SK-N-SH (cell line): Measurements from ENCODE around the gene CLRN3. TPM values are rescaled to one million over a fixed set of nuclear protein-coding genes. Genes with fewer than 3 reads are reported as not detected.
A peak's percentile ranks its signal among the peaks of the same experiment; 100 is the strongest.

Source experiments
- CTCF ChIA-PET: fragments of 300-600, 350-600 bp; formaldehyde crosslinking; extraction: SDS; loops from one replicate; lab custom pipeline; 2021; lab: Yijun Ruan, JAX
- POLR2A ChIA-PET: fragments of 350-600 bp; sonication (Branson Sonifier 250); formaldehyde crosslinking; extraction: SDS; loops from one replicate; lab custom pipeline; 2020; ENCODE audit warnings: antibody characterized with exemption, inconsistent platforms; lab: Yijun Ruan, JAX
- DNase-seq: peaks from one replicate; pipeline ENCODE4 v3.0.0; 2012
- H2AFZ ChIP-seq: fragments of 200-600 bp; sonication (generic); 2 replicates; pipeline ENCODE4 v1.8.1; 2016; ENCODE audit warnings: antibody characterized with exemption, mild to moderate bottlenecking, low read depth
- H3F3A ChIP-seq: fragments of 200-600 bp; sonication (generic); replicated peaks from 2 replicates; pipeline ENCODE3; 2016; ENCODE audit warnings: antibody characterized with exemption, mild to moderate bottlenecking; ENCODE audit not compliant: insufficient read depth
- H3K27ac ChIP-seq, 2 experiments: fragments of 200-500 bp in 1 of 2; fragments of 200-600 bp in 1 of 2; sonication (Bioruptor generic) in 1 of 2; sonication (generic), shearing (Covaris generic) in 1 of 2; 2 replicates each; pipeline versions ENCODE4 v1.5.1 to v1.6.1; 2014 to 2016; ENCODE audit warnings: low read depth in 2 of 2, inconsistent platforms in 1 of 2, low read length in 1 of 2, mild to moderate bottlenecking in 1 of 2, mixed read lengths in 1 of 2
- H3K27me3 ChIP-seq: fragments of 200-600 bp; sonication (generic), shearing (Covaris generic); 2 replicates; pipeline ENCODE4 v1.6.1; 2016; ENCODE audit warnings: mixed run types; ENCODE audit not compliant: insufficient read depth
- H3K36me3 ChIP-seq, 2 experiments: fragments of 200-500 bp in 1 of 2; fragments of 200-600 bp in 1 of 2; sonication (Bioruptor generic) in 1 of 2; sonication (generic) in 1 of 2; replicated peaks in 1 of 2; 2 replicates each; pipeline versions ENCODE3 to v1.5.1; 2014 to 2016; ENCODE audit warnings: low read length in 1 of 2, mild to moderate bottlenecking in 1 of 2; ENCODE audit not compliant: insufficient read depth in 2 of 2, control insufficient read depth in 1 of 2
- H3K4me1 ChIP-seq, 2 experiments: fragments of 200-500 bp in 1 of 2; fragments of 200-600 bp in 1 of 2; sonication (Bioruptor generic) in 1 of 2; sonication (generic), shearing (Covaris generic) in 1 of 2; 2 replicates each; pipeline versions ENCODE4 v1.5.1 to v1.6.1; 2014 to 2016; ENCODE audit warnings: low read depth in 1 of 2, low read length in 1 of 2, mixed run types in 1 of 2; ENCODE audit not compliant: insufficient read depth in 2 of 2, control insufficient read depth in 1 of 2
- H3K4me2 ChIP-seq: fragments of 200-600 bp; sonication (generic), shearing (Covaris generic); 2 replicates; pipeline ENCODE4 v1.6.1; 2017; ENCODE audit warnings: mixed run types
- H3K4me3 ChIP-seq, 2 experiments: fragments of 200-500 bp in 1 of 2; fragments of 200-600 bp in 1 of 2; sonication (Bioruptor generic) in 1 of 2; sonication (generic), shearing (Covaris generic) in 1 of 2; 2 replicates each; pipeline versions ENCODE4 v1.5.1 to v1.8.1; 2014 to 2016; ENCODE audit warnings: low read depth in 2 of 2, inconsistent platforms in 1 of 2, low read length in 1 of 2, mild to moderate bottlenecking in 1 of 2, mixed read lengths in 1 of 2, moderate library complexity in 1 of 2
- H3K79me2 ChIP-seq: fragments of 200-600 bp; sonication (generic); 2 replicates; pipeline ENCODE4 v1.8.1; 2017; ENCODE audit warnings: mild to moderate bottlenecking; ENCODE audit not compliant: insufficient read depth
- H3K9ac ChIP-seq: fragments of 200-600 bp; sonication (generic); 2 replicates; pipeline ENCODE4 v1.6.1; 2017; ENCODE audit warnings: mixed run types
- H3K9me2 ChIP-seq: fragments of 200-600 bp; sonication (generic); 2 replicates; pipeline ENCODE4 v1.6.1; 2017; ENCODE audit warnings: mixed run types
- H3K9me3 ChIP-seq: fragments of 200-600 bp; sonication (generic); 2 replicates; pipeline ENCODE4 v1.6.1; 2017; ENCODE audit warnings: mixed run types, mild to moderate bottlenecking, moderate library complexity
- H4K20me1 ChIP-seq: fragments of 200-600 bp; sonication (generic); 2 replicates; pipeline ENCODE4 v1.6.1; 2017; ENCODE audit warnings: mild to moderate bottlenecking, mixed run types; ENCODE audit not compliant: insufficient read depth
- CHD2 ChIP-seq: fragments of 150-350 bp; IDR thresholded peaks from 2 replicates; pipeline ENCODE4 v1.6.1; 2018; ENCODE audit warnings: low read length; ENCODE audit not compliant: partially characterized antibody
- ELF1 ChIP-seq: IDR thresholded peaks from 2 replicates; pipeline ENCODE4 v1.4.0; 2012
- EP300 ChIP-seq, 2 experiments: IDR thresholded peaks; 2 replicates each; pipeline versions ENCODE4 v1.4.0 to v1.6.1; 2012; ENCODE audit warnings: borderline replicate concordance in 1 of 2, low read depth in 1 of 2, low read length in 1 of 2
- EZH2phosphoT487 ChIP-seq: fragments of 200-600 bp; sonication (generic); IDR thresholded peaks from 2 replicates; pipeline ENCODE4 v1.6.1; 2017; ENCODE audit warnings: low read depth, mixed run types, mild to moderate bottlenecking, antibody characterized with exemption, moderate library complexity, borderline replicate concordance
- FOSL2 ChIP-seq: IDR thresholded peaks from 2 replicates; pipeline ENCODE4 v1.4.0; 2012; ENCODE audit warnings: low read depth, mild to moderate bottlenecking, moderate library complexity, borderline replicate concordance
- GABPA ChIP-seq: IDR thresholded peaks from 2 replicates; pipeline ENCODE4 v1.4.0; 2012; ENCODE audit warnings: low read depth, mild to moderate bottlenecking
- IRF3 ChIP-seq: fragments of 150-350 bp; IDR thresholded peaks from 2 replicates; pipeline ENCODE4 v1.6.1; 2016; ENCODE audit warnings: mild to moderate bottlenecking, low read depth, low read length
- MEF2A ChIP-seq: IDR thresholded peaks from 2 replicates; pipeline ENCODE4 v1.4.0; 2012; ENCODE audit warnings: low read depth, borderline replicate concordance
- MXI1 ChIP-seq: IDR thresholded peaks from 2 replicates; pipeline ENCODE4 v1.6.1; 2012; ENCODE audit warnings: mild to moderate bottlenecking, low read depth, low read length, improper control_type of control experiment
- RCOR1 ChIP-seq: fragments of 150-350 bp; IDR thresholded peaks from 2 replicates; pipeline ENCODE4 v1.6.1; 2017; ENCODE audit warnings: antibody characterized with exemption, low read length
- REST ChIP-seq: IDR thresholded peaks from 2 replicates; pipeline ENCODE4 v1.6.1; 2012; ENCODE audit warnings: mild to moderate bottlenecking, low read depth, low read length, moderate library complexity
- RFX5 ChIP-seq: IDR thresholded peaks from 2 replicates; pipeline ENCODE4 v1.6.1; 2012; ENCODE audit warnings: mild to moderate bottlenecking, improper control_type of control experiment, low read length
- RXRA ChIP-seq: IDR thresholded peaks from 2 replicates; pipeline ENCODE4 v1.4.0; 2012; ENCODE audit warnings: low read depth, mild to moderate bottlenecking, borderline replicate concordance
- SIN3A ChIP-seq: IDR thresholded peaks from 2 replicates; pipeline ENCODE4 v1.6.1; 2012; ENCODE audit warnings: low read depth, mild to moderate bottlenecking, low read length, moderate library complexity, borderline replicate concordance
- SMC3 ChIP-seq: IDR thresholded peaks from 2 replicates; pipeline ENCODE4 v1.6.1; 2012; ENCODE audit warnings: low read depth, low read length, improper control_type of control experiment
- TAF1 ChIP-seq: IDR thresholded peaks from 2 replicates; pipeline ENCODE4 v1.6.1; 2012; ENCODE audit warnings: low read depth, mild to moderate bottlenecking, low read length, moderate library complexity, borderline replicate concordance
- TEAD4 ChIP-seq: IDR thresholded peaks from 2 replicates; pipeline ENCODE4 v1.4.0; 2012; ENCODE audit warnings: mild to moderate bottlenecking, borderline replicate concordance; ENCODE audit not compliant: insufficient read depth
- USF2 ChIP-seq: fragments of 150-350 bp; IDR thresholded peaks from 2 replicates; pipeline ENCODE4 v1.6.1; 2017; ENCODE audit warnings: antibody characterized with exemption, low read length, low read depth, borderline replicate concordance
- ZBTB33 ChIP-seq: IDR thresholded peaks from 2 replicates; pipeline ENCODE4 v1.4.0; 2012; ENCODE audit warnings: low read depth, borderline replicate concordance
- WGBS: methylation state at CpG from one replicate; pipeline ENCODE4 v1.1.6; 2017; ENCODE audit warnings: low lambda C conversion rate; 5-methylcytosine and 5-hydroxymethylcytosine counted together
- polyA plus RNA-seq, 3 experiments: library from polyadenylated mRNA; depleted of rRNA; stranded (reverse); fragments of >200 nt; gene quantifications; 2 replicates each; pipeline ENCODE4 v1.2.3, GENCODE V29; 2012

Gene CLRN3
- polyA plus RNA-seq, 1 of the 3 experiments (the other 2 are of a cell fraction), result 0.25 TPM

GRCh38 chr10:127922206-127922605, 29.5 kb upstream of the CLRN3 start (continued):
- TF ChIP-seq REST (no peak), EP300 (IDR thresholded peaks at IDR 0.05; ENCODE audit: borderline replicate concordance in 1 of 2, low read depth in 1 of 2, low read length in 1 of 2) (no peak), USF2 (no peak), CHD2 (no peak), SMC3 (no peak), GABPA (no peak), MXI1 (no peak), MEF2A (no peak), TAF1 (no peak), ELF1 (no peak), RXRA (no peak), RCOR1 (no peak), SIN3A (no peak)

- 95% methylated on average over 2 of the region's 2 CpGs for WGBS
- no peak for DNase-seq
- no peaks in the 10 kb centered on the region for H3K36me3 ChIP-seq
- no peak overlapping the region for H3K9ac ChIP-seq
- peaks cover 22 to 36% of the 10 kb centered on the region in 2 experiments; a peak in 2 of 4 replicates for H3K4me1 ChIP-seq
- H3K27ac ChIP-seq, result no peak overlapping the region; a peak in 1 of 4 replicates
- peak overlapping the region; percentile 79; the same call in 1 of the 2 replicates for H3K4me2 ChIP-seq
- no peak overlapping the region for H2AFZ ChIP-seq
- H4K20me1 ChIP-seq, result no peaks in the 10 kb centered on the region
- H3K9me3 ChIP-seq, result no peaks in the 10 kb centered on the region
- ChIA-PET CTCF (interaction anchor here (1.1 to 11.2 kb wide), 4 partner anchors 9 to 148 kb away, joined by 3 to 73 read pairs (median 30); partner anchors contain the start of gene PTPRE), POLR2A (no interaction called here)
- no peaks in the 10 kb centered on the region; the same call in 1 of the 2 replicates for H3K79me2 ChIP-seq
- no peaks in the 10 kb centered on the region for H3K27me3 ChIP-seq
- H3K9me2 ChIP-seq, result no peaks in the 10 kb centered on the region
- H3F3A ChIP-seq, result peaks cover 14% of the 10 kb centered on the region
- H3K4me3 ChIP-seq, result no peak overlapping the region
- TF ChIP-seq REST, result no peak
- no peak for TF ChIP-seq MXI1
- TF ChIP-seq RFX5, result no peak
- no peak for TF ChIP-seq TEAD4
- TF ChIP-seq EZH2phosphoT487, result no peak
- no peak for TF ChIP-seq ELF1
- TF ChIP-seq IRF3, result no peak
- no peak for TF ChIP-seq ZBTB33
- TF ChIP-seq FOSL2, result no peak
These were observed 29.0 kb upstream of the CLRN3 start for GRCh38 chr10:127921753-127922145.
